D721Med (cell line): ENCODE data around the gene COMMD10.

Experiments
- DNase-seq: peaks from one replicate; pipeline ENCODE4 v3.0.0; 2011; ENCODE audit warnings: low spot score; ENCODE audit not compliant: insufficient read length
- FAIRE-seq: peaks from 2 replicates; lab custom pipeline; 2011; peaks lifted over from hg19 to GRCh38; lab: Jason Lieb, UNC
- TF ChIP-seq, protein P1 (sequence below): IDR thresholded peaks from 2 replicates; pipeline ENCODE4 v1.5.1; 2012; ENCODE audit warnings: mild to moderate bottlenecking, control low read depth; ENCODE audit not compliant: insufficient read depth; ENCODE audit errors: missing control alignments

Gene COMMD10

DNA sequence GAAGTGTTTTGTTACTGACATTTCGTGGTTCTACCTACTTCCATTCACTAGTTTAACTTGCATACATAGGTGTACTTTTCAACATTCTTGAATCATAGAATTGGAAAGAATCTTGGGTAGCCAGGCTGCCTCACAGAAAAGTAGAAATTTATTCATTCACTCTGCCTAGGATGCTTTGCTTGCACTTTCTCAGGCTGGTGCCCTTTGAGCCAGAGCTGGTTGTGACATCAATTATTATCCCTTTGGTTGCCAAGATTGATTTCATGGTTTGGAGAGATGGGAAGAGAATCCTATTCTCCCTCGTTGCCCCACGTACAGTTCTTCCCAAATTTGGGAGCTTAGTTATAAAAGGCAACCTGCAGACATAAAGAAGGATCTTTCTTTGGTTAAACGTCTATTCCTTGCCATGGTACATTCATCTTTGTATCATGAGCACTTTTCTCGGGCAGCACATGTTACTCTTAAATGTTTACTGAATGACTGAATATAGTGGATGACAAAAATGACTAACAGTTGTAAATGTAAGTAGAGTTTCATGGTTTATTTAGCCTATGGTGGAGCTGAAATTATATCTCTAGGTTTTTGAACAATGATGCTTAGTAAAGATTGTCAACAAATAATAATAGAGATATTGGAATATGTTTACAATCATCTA lies 195.5 kb downstream of the COMMD10 start:
- DNase-seq (no peak), FAIRE-seq (no peak)
- TF ChIP-seq, protein P1, sequence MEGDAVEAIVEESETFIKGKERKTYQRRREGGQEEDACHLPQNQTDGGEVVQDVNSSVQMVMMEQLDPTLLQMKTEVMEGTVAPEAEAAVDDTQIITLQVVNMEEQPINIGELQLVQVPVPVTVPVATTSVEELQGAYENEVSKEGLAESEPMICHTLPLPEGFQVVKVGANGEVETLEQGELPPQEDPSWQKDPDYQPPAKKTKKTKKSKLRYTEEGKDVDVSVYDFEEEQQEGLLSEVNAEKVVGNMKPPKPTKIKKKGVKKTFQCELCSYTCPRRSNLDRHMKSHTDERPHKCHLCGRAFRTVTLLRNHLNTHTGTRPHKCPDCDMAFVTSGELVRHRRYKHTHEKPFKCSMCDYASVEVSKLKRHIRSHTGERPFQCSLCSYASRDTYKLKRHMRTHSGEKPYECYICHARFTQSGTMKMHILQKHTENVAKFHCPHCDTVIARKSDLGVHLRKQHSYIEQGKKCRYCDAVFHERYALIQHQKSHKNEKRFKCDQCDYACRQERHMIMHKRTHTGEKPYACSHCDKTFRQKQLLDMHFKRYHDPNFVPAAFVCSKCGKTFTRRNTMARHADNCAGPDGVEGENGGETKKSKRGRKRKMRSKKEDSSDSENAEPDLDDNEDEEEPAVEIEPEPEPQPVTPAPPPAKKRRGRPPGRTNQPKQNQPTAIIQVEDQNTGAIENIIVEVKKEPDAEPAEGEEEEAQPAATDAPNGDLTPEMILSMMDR = no peak

GRCh38 chr5:116281309-116281708 lies 196.5 kb downstream of the COMMD10 start:
- TF ChIP-seq, protein P1 = no peak
- no peak for FAIRE-seq
- no peak for DNase-seq

DNA sequence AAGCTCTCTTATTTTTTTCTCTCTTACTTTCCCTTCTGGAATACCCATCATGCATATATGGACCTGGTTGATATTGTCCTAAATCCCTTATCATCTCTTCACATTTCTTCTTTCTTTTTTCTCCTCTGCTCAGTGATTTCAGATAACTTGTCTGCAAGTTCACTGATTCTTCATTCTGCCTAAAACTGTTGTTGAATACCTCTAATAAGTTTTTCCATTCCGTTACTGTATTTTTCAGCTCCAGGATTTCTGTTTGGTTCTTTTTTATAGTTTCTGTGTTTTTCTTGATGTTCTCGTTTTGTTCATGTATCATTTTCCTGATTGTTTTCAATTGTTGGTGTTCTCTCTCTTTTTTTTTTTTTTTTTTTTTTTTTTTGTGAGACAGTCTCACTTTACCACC lies 203.7 kb downstream of the COMMD10 start:
- TF ChIP-seq, protein P1 = no peak
- FAIRE-seq (no peak), DNase-seq (no peak)

- TF ChIP-seq, protein P1 = no peak
- no peak for DNase-seq
- FAIRE-seq = no peak
These were observed 204.5 kb downstream of the COMMD10 start for GRCh38 chr5:116289276-116289675.

GRCh38 chr5:116291271-116291670 lies 206.4 kb downstream of the COMMD10 start:
- FAIRE-seq (no peak), DNase-seq (no peak)
- TF ChIP-seq, protein P1 = no peak

DNA sequence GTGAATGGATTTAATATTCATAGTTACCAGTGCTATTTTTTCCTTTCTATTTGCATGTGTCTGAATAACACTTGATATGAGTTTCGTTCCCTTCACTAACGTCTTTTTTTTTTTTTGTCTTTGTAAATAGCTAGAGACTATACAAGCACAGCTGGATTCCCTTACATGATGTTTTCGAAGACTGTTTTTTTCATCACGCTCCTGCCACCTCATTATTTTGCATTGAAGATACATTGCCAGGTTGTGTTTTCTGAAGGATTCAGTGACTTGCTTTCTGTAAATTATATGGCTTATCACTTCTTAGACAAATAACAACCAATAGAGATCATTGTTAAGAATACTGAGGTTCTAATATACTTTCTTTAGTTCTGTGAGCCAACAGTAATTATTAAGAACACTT lies 207.5 kb downstream of the COMMD10 start:
- no peak for DNase-seq
- FAIRE-seq = no peak
- TF ChIP-seq, protein P1 = no peak

GRCh38 chr5:116296335-116297072 lies 211.7 kb downstream of the COMMD10 start:
- FAIRE-seq (no peak), DNase-seq (no peak)
- TF ChIP-seq, protein P1 = no peak
